K562 (cell line): ENCODE measurements around the gene DLX2.

Source experiments
- CTCF ChIP-seq, 3 experiments: IDR thresholded peaks in 2 of 3; conservative IDR thresholded peaks in 1 of 3; 2 replicates each; pipeline ENCODE4 v1.5.1; 2011 to 2012; ENCODE audit warnings: low read length in 3 of 3, mild to moderate bottlenecking in 3 of 3, control low read depth in 2 of 3, improper control_type of control experiment in 1 of 3, inconsistent platforms in 1 of 3, low read depth in 1 of 3, mixed read lengths in 1 of 3, moderate library complexity in 1 of 3; ENCODE audit not compliant: insufficient read depth in 2 of 3
- ZBTB17 ChIP-seq: fragments of 450-650 bp; formaldehyde crosslinking; IDR thresholded peaks from 2 replicates; pipeline ENCODE4 v1.4.0; 2020; ENCODE audit warnings: mild to moderate bottlenecking
- ZHX1 ChIP-seq: fragments of 150-350 bp; conservative IDR thresholded peaks from 2 replicates; pipeline ENCODE4 v1.6.1; 2014; ENCODE audit warnings: low read length

- TF ChIP-seq ZHX1 (no peak), CTCF (IDR thresholded peaks at IDR 0.05 in 2 of 3, conservative IDR thresholded peaks at IDR 0.05 in 1 of 3; ENCODE audit: insufficient read depth in 2 of 3, low read depth in 1 of 3, low read length in 3 of 3) (no peak), ZBTB17 (CRISPR knock-in tag) (no peak)
Measured at GRCh38 chr2:172101821-172102390, 794 bp downstream of the DLX2 start.
